GM21825 (cell line): Measurements from ENCODE around the gene GSK3A.

ENCODE experiments used
- ATAC-seq: cut with Tn5 transposase; IDR thresholded peaks from one replicate; pipeline ENCODE4 v1.9.1; 2021; ENCODE audit warnings: mild to moderate bottlenecking, moderate library complexity; ENCODE audit not compliant: unreplicated experiment

The GSK3A gene

DNA sequence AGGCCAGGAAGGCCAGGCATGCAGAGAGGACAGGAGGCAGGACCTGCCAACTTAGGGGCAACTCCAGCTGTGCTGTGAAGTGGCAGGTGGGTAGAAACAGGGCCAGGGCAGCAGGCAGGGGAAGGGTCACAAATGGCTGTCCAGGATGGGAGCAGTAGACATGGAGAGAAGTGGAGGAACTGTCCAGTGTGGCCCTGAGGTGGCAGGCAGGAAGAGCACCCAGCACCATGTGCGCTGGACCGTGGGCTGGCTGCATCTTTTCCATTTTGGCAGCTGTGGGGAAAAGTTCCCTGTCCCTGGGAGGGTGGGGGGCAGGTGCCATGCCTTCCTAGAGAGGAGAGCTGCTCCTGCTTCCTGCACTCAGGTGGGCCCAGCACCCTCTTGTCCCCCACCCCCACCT is 38.7 kb downstream of the GSK3A start:
- ATAC-seq, result no peak

DNA sequence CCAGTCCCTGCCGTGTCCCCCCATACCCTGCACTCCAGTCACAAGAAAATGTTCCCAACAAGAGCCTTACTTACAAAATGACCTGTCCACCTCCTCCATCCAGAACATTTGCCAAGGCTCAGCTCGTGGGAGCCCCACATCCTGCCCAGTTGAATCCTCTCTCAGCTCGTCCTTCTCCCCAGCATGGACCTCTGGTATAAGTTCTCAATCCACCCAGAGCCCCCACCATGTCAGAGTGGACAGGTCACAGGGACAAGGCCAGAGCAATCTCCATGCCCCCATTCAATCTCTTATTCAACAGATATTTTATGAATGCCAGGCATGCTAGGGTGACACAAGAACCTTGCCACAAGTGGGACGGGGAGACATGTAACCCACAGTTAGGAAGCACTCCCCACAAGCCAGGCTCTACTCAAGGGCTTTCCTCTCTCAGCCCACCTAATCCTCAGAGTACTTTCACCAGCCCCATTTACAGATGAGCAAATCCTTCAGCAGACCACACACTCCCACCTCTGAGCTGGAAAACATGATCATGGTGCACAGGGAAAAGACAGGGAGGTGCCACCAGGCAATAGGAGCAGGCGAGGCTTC is 40.0 kb downstream of the GSK3A start:
- no peak for ATAC-seq

DNA sequence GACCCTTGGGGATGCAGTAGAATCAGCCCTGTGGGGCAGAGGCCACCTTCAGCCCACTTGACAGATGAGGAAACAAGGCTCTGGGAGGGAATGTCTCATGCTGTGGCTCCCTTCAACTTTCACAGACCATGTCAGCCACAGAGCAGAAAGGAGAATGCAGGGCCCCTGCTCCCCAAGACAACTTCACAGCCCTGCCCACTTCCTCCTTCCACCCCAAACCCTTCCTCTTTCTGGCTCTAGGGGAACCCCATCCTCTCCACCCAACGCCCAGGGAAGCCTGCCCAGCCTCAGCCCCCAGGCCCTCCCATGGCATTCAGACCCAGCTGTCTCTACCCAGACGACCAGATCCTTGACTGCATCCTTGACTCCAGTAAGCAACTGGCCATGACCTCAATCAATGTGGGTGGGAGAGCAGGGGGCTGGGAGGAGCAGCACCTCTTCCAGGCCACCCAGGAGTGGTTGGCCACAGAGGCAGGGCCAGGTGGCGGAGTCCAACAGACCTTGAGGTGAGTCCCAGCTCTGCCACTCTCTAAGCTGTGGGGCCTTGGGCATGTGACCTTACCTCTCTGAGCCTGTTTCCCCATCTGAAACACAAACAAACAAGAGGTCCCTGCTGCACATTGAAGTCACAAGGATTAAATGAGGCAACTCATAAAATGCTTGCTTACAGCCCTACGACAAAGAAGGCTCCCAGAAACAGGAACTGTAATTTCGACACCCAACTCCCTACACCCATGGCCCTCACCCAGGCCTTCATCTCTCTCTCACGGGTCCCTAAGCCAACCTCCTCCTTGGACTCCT is 40.7 kb downstream of the GSK3A start:
- no peak for ATAC-seq

DNA sequence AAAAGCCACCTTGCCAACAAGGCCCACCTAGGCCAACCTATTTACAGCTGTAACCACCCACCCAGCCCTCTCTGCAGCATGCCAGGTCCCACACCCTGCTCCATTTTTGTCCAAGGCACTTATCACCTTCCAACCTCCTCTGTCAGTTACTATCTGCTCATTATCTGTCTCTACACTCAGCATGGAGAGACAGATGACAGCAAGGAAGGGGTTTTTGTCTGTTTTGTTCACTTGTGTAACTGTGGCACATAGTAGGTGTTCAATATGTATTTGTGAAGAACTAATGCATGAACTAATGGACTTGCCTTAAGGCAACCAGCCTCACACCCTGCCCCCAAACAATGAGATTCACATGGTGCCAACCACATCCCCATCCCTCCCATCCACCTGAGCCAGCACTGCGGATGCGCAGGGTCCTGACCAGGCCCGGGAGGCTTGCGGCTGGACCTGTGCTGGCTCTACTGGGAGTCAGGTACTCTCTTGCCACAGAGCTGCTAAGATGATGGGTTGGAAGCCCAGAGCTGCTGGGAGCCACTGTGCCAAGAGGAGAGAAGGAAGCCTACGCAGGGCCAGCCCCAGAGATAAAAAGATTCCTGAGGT is 42.2 kb downstream of the GSK3A start:
- ATAC-seq, result no peak

DNA sequence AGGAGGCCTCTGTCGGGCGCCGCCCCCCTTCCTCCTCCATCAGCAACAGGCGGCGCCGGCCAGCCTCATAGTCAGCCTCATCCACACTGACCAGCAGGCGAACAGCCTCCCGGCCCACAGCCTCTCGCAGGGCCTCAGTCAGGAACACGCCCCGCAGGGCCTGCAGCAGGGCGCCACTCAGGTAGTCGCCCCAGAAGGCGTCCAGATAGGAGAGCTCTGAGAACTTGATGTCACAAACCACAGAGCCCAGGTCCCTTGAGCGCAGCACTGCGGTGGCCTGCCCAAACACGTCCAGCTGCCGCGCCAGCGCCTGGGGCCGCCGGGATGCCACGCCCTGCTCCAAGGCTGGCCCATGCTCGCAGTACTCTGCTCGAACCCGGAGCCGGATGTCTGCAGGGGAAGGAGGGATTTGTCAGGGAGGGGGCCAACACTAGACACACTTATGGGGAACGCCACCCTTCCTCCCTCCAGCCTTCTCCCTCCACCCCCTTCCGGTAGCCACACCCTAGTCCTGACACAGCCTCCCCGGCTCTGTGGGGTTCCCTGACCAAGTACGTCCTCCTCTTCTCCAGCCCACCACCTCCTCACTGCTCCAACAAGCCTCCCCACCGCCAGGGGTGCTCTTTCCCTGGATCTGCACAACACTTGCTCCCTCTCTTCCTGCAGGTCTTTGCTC is 42.8 kb downstream of the GSK3A start:
- ATAC-seq, result peak; percentile 46

DNA sequence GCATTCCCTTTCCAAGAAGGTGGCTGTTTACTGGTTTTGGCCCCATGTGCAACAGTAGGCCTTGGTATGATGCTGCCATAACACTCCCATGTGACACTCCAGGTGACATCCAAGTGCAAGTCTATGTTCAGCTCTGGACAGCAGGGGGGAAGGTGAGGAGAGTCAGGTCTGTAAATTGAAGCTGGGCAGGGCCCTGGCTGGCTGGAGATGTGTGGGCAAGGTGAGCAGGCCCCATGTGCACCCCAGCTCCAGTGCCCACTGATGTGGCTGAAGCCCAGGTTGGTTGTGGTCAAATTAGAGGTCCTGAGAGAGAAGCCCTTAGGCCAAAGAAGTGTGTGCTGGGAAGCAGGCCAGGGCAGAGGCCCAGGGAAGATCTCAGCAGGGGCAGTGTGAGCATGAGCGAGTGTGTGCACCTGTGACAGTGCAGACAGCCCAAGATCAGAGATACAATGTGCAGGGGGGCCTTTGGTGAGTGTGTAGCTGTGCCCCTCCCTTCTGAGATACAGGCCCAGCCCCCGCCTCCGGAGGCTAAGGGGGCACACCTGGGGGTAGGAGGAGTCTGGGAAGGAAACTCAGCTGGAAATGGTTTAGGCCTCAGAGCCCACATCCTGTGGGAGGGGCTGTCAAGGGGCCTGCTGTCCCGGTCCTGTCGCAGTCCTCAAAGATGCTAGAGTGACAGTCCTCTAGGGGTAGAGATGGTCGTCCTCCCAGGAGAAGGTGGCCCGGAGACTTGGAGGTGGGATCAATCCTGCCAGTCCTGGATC is 43.5 kb downstream of the GSK3A start:
- peak; percentile 41 for ATAC-seq

DNA sequence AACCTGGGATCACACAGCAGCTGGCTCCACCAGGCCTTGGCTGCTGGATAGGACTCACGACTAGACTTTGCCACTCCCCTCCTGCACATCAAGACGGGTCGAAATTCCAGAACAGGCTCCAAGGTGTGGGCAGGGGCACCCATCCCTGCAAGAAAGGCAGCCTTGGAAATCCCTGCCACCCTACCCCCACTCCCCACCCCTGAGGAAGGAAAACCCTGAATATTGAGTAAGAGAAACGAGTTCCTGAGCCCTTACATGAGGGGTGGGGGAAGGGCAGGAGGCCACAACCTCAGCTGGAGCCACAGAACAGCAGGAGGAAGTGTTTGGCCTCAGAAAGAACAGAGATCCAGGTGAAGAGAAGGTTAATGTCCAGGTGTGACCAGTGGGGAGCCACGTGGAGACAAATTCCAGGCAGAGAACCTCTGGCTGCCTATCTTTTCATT is 45.0 kb downstream of the GSK3A start:
- ATAC-seq, result no peak

DNA sequence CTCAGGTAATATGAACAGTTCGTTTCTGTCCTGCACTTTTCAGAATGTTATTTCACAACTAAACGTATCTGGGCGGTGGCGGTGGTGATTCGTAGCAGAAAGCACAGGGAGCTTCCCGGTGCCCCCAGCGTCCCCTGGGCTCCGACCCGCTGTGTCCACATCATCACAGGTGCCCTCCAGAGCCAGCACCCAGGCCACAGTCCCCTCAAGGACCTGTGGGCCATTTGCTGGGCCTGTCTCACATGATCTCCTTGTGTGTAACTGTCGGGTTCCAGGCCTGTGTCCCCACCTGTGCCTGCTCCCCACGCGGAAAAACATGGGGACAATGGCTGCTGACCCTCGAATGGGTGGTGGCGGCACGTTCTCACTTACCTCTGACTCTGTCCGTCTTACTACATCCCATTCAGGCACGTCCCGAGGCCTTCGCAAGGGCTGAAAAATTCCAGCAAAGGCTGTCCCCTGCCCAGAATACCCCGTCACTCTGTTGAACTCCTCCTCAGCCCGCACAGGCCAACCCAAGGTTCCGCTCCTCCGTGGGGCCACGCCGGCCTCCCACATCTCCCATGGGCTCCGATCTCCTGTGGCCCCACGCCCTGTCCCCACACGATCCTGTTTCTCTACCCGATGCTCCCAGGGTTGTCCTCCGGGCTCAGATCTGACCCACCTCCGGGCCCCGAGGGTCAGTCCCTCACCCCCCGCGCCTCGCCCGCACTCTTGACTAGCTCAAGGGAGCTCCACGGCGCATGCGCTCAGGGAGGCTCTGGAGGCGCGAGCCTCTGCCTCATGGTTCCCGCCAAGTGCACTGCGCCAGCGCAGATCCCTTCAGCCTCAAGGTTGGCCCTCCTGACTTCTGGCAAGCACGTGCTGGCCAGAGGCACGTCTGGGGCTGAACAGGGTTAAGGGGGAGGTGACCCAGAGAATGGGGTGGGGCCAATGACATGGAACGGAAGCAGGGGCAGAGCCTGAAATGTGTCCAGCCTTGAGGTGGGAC is 46.1 kb downstream of the GSK3A start:
- no peak for ATAC-seq

DNA sequence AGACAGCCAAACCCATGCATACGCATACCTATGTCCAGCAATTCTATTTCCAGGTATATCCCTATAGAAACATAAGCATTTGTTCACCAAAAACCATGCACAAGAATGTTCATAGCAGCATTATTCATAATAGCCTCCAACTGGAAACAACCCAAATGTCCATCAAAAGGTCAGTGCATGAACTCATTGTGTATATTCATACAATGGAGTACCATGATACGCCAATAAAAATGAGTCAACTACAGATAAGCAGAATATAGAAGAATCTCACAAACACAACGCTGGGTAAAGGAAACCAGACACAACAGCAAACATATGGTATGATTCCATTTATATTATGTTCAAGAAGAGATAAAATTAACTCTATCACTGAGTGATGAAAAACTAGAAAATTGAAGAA is 48.7 kb downstream of the GSK3A start:
- ATAC-seq, result no peak

DNA sequence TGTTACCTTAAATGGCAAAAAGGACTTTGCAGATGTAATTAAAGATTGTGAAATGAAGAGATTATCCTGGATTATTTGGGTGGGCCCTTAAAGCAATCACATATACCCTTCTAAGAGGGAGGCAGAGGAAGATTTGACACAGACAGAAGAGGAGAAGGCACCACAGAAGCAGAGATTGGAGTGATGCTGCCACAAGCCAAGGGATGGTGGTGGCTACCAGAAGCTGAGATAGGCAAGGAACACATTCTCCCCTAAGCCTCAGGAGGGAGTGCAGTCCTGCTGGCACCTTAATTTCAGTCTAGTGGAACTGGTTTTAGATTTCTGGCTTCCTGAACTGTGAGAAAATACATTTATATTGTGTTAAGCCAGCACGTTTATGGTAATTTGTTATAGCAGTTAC is 49.1 kb downstream of the GSK3A start:
- ATAC-seq, result no peak

DNA sequence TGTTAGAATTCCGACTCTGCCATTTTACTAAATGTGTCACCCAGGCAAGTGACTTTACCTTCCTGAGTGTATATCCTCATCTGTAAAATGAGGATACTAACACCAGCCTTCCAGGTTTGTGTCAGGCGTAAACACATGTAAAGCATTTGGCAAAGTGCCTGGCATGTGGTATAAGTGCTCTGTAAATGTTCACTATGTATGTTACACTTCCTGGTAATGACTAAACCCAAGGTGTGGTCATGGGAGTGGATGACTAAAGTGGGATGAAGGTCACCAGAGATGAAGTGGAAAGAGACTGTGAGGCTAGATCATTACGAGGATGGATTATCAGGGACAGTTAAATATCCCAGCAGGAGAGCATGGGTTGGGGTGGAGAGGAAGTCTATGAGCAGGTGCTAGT is 50.5 kb downstream of the GSK3A start:
- ATAC-seq, result no peak

DNA sequence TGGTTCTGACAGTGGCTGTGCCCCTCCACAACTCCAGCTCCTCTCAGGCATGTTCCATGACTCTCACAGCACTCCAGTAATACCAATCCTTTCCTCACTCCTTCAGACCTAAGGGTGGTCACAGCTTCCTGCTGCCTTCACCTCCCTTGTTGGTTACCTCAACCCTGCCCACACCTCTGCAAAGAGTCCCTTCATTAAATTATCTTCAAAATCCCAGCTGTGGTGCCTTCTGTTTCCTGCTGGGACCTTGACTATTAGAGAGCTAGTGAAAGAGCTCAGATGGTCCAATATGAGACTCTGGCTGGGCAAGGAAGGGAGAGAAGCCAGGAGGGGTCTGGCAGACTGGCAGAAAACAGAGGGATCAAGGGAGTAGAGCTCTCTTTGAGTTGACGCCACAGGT is 51.1 kb downstream of the GSK3A start:
- ATAC-seq, result no peak

DNA sequence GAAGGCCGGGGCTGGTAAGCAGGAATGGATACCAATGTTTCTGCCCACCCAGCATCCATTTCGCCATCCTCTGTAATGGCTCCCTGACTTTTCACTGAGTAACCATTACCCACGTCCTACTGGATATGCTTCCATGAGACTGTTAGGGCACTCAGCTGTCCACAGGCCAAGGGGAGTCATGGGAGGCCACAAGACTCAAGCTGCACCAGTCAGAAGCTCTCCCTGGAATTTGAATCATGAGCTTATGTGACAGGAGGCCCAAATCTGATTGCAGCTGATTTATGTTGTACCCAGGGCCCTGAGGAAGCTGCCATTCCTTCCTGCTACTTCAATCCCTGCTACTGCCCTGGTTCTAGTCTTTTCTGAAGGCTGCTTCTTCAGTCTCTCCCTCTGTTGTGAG is 53.3 kb downstream of the GSK3A start:
- ATAC-seq, result no peak

DNA sequence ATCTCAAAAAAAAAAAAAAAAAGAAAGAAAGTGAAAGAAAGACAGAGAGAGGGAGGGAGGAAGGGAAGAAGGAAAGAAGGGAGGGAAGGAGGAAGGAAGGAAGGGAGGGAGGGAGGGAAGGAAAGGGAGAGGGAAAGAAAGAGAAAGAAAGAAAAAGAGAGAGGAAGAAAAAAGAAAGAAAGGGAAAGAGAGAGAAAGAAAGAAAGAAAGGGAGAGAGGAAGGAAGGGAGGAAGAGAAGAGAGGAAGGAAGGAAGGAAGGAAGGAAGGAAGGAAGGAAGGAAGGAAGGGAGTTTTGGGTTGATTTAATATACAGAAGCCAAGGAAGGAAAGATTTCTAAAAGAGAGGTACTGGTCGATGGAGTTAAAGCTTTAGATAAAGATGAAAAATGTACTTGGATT is 53.7 kb downstream of the GSK3A start:
- ATAC-seq, result no peak

DNA sequence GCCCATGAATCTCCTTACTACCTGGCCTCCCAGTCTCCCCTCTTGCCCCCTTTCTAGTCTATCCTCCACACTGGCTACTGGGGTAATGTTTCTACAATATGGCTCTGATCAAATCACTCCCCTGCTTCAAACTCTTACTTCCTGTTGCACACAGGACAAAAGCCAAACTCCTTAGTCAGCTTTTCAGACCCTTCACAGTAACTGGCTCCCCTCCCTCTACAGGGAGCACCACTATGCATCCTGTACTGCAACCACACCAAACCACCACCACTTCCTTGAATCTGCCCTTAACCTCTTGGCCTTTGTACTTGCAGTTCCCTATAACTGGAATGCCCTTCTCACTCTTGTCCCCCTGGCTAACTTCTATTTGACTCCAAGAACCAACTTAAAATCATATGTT is 57.1 kb downstream of the GSK3A start:
- ATAC-seq, result no peak

DNA sequence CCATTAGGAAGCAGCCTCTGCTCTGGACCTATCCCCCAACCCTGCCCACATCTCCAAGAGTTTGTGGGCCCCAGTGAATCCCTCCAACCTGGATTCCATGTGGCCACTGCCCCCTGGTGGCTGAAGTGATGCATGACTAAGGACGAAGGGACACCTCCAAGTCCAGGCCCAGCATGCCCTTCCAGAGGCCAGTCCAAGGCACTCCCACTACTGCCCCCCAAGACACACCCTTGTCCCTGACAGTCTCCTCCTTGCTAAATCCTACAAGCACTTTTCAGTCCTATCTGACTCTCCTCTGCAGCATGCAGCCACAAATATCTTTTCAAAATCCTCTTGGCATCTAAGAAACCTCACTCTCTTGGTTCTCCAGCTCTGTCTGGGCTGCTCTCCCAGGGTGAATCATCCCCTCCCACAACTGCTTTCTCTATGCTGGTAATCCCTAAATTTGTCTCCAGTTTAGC is 58.0 kb downstream of the GSK3A start:
- no peak for ATAC-seq
